Measurements from ENCODE around the gene IL1RL1.

DNA sequence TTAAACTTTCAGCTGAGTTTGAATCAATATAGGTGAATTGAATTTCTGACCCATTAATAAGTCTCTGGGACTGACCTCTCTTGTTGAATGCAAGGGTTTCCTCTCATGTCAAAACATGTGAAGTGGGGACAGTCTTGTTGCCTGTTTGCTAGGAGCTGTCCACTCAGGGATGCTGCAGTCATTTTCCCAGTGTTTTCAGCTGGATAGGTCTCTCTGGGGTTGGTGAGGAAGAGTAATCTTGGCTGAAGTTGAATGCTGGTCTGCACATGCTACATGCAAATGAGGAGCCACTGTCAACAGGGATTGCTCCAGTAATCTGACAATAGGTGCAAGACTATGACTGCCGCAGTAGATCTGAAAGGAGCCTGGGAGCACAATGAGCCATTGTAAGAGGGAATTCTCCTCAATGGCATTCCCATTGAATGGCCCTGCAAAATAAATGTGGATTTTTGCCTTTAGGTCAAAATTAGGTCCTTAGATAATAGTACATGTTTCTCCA is 34.1 kb upstream of the IL1RL1 start:
- TF ChIP-seq POLR2AphosphoS5 (IDR thresholded peaks at IDR 0.05) = no peak
- no peak for TF ChIP-seq CTCF (IDR thresholded peaks at IDR 0.05)
- TF ChIP-seq POLR2A (IDR thresholded peaks at IDR 0.05) = no peak

All from sigmoid colon (tissue), 4 donors.